Endothelial cell of umbilical vein (primary cell): Measurements from ENCODE around the gene TSPYL1. TPM values are rescaled to one million over a fixed set of nuclear protein-coding genes. Genes with fewer than 3 reads are reported as not detected.

Experiments used
- BruUV-seq: library from RNA; stranded (reverse); fragments of 400-500 nt; replicated peaks from 2 replicates; lab custom pipeline; 2021; lab: Mats Ljungman, UMichigan
- CTCF ChIA-PET: fragments of 300-600, 350-600 bp; sonication (Branson Sonifier 250); formaldehyde crosslinking; loops from one replicate; lab custom pipeline; 2021; ENCODE audit warnings: antibody characterized with exemption, inconsistent platforms; lab: Charles Lee
- POLR2A ChIA-PET: fragments of 300-600, 350-600 bp; sonication (Branson Sonifier 250); formaldehyde crosslinking; loops from one replicate; lab custom pipeline; 2021; ENCODE audit warnings: antibody characterized with exemption, inconsistent platforms; lab: Charles Lee
- DNase-seq: peaks from one replicate; pipeline ENCODE4 v3.0.0-alpha.2; 2011; ENCODE audit warnings: low read depth, low spot score
- FAIRE-seq: peaks from 2 replicates; lab custom pipeline; 2011; peaks lifted over from hg19 to GRCh38; lab: Jason Lieb, UNC
- H2AFZ ChIP-seq: 2 replicates; pipeline ENCODE4 v1.6.0; 2012; ENCODE audit warnings: low read depth, low read length, control low read depth, inconsistent platforms
- H3K27ac ChIP-seq: 2 replicates; pipeline ENCODE4 v1.5.1; 2011; ENCODE audit warnings: low read depth, mild to moderate bottlenecking, control low read depth, low read length, moderate library complexity; ENCODE audit not compliant: insufficient read depth
- H3K27me3 ChIP-seq, 2 experiments: 2 replicates each; pipeline versions ENCODE4 v1.6.0 to v1.6.1; 2011; ENCODE audit warnings: low read length in 2 of 2, mixed read lengths in 1 of 2; ENCODE audit not compliant: control insufficient read depth in 2 of 2, insufficient read depth in 2 of 2
- H3K36me3 ChIP-seq, 2 experiments: 2 replicates in 1 of 2; 3 replicates in 1 of 2; pipeline ENCODE4 v1.5.1; 2011; ENCODE audit warnings: low read length in 2 of 2, mild to moderate bottlenecking in 1 of 2, moderate library complexity in 1 of 2; ENCODE audit not compliant: control insufficient read depth in 2 of 2, insufficient read depth in 2 of 2; ENCODE audit errors: extremely low read depth in 1 of 2
- H3K4me1 ChIP-seq: 3 replicates; pipeline ENCODE4 v1.5.1; 2011; ENCODE audit warnings: mild to moderate bottlenecking, low read length; ENCODE audit not compliant: control insufficient read depth, insufficient read depth; ENCODE audit errors: extremely low read depth
- H3K4me2 ChIP-seq: 2 replicates; pipeline ENCODE4 v1.6.1; 2011; ENCODE audit warnings: low read length, control low read depth, mixed read lengths; ENCODE audit not compliant: insufficient read depth
- H3K4me3 ChIP-seq, 3 experiments: fragments of 200-600 bp in 1 of 3; sonication (generic), shearing (Covaris generic) in 1 of 3; replicated peaks in 1 of 3; 2 replicates each; pipeline ENCODE4 v1.5.1; 2011 to 2016; ENCODE audit warnings: control low read depth in 3 of 3, low read length in 3 of 3, mild to moderate bottlenecking in 2 of 3, inconsistent platforms in 1 of 3, low read depth in 1 of 3, moderate library complexity in 1 of 3; ENCODE audit not compliant: insufficient read depth in 1 of 3
- H3K79me2 ChIP-seq: 2 replicates; pipeline ENCODE4 v1.6.0; 2012; ENCODE audit warnings: low read length, inconsistent platforms; ENCODE audit not compliant: control insufficient read depth, insufficient read depth
- H3K9ac ChIP-seq: replicated peaks from 2 replicates; pipeline ENCODE3; 2011; ENCODE audit warnings: low read length, control low read depth; ENCODE audit not compliant: insufficient read depth; ENCODE audit errors: extremely low read depth
- H3K9me1 ChIP-seq: replicated peaks from 3 replicates; pipeline ENCODE4 v1.6.0; 2011; ENCODE audit warnings: mild to moderate bottlenecking, low read length; ENCODE audit not compliant: control insufficient read depth, insufficient read depth; ENCODE audit errors: extremely low read depth
- H3K9me3 ChIP-seq: replicated peaks from 2 replicates; pipeline ENCODE4 v1.5.1; 2012; ENCODE audit warnings: low read length, inconsistent platforms; ENCODE audit not compliant: control insufficient read depth, insufficient read depth
- H4K20me1 ChIP-seq: replicated peaks from 2 replicates; pipeline ENCODE3; 2011; ENCODE audit warnings: mild to moderate bottlenecking, low read length; ENCODE audit not compliant: control insufficient read depth, insufficient read depth; ENCODE audit errors: extremely low read depth
- FOS ChIP-seq: IDR thresholded peaks from 2 replicates; pipeline ENCODE4 v1.6.1; 2011; ENCODE audit warnings: mild to moderate bottlenecking, low read length, moderate library complexity, borderline replicate concordance; ENCODE audit not compliant: insufficient read depth
- JUN ChIP-seq: IDR thresholded peaks from 2 replicates; pipeline ENCODE4 v1.6.1; 2011; ENCODE audit warnings: borderline replicate concordance, low read depth; ENCODE audit not compliant: insufficient read length, insufficient read depth
- POLR2A ChIP-seq: IDR thresholded peaks from 2 replicates; pipeline ENCODE4 v1.6.1; 2012; ENCODE audit warnings: low read depth, mild to moderate bottlenecking, control low read depth, low read length
- POLR2AphosphoS5 ChIP-seq: IDR thresholded peaks from 2 replicates; pipeline ENCODE4 v1.6.1; 2012; ENCODE audit warnings: low read depth, mild to moderate bottlenecking, control low read depth, low read length, moderate library complexity; ENCODE audit not compliant: insufficient read depth
- dilution Hi-C: fragments of 300-500 bp; cut with MboI; formaldehyde crosslinking; loops from one replicate; pipeline ENCODE4 v1.15.0; 2019; ENCODE audit warnings: low sequenced_read_pairs; ENCODE audit not compliant: extremely low pct_ligation_motif_present
- intact Hi-C: fragments of 100-400 bp; cut with micrococcal nuclease; formaldehyde crosslinking; loops from one replicate; pipeline ENCODE4 v1.10.0; 2022
- polyA plus RNA-seq, 4 experiments: library from polyadenylated mRNA; depleted of rRNA in 3 of 4; stranded (reverse) in 3 of 4; unstranded in 1 of 4; fragments of >200 nt; gene quantifications; 2 replicates each; pipeline versions ENCODE4 v1.2.1 to v1.2.3, GENCODE V29; 2011 to 2012; ENCODE audit warnings: missing spikeins in 1 of 4
- total RNA-seq: library from RNA; stranded (reverse); gene quantifications from 2 replicates; pipeline ENCODE4 v1.2.3, GENCODE V29; 2021
- TF ChIP-seq, protein P1 (sequence below): IDR thresholded peaks from 2 replicates; pipeline ENCODE4 v1.6.1; 2011; ENCODE audit not compliant: insufficient read depth, insufficient read length
- TF ChIP-seq, protein P2 (sequence below), 2 donors: IDR thresholded peaks; 1 replicate in 1 of 2; 2 replicates in 1 of 2; pipeline ENCODE4 v1.5.1; 2011; ENCODE audit warnings: low read length in 2 of 2, mild to moderate bottlenecking in 2 of 2, moderate library complexity in 2 of 2, control low read depth in 1 of 2, inconsistent platforms in 1 of 2, low read depth in 1 of 2; ENCODE audit not compliant: insufficient read depth in 1 of 2; ENCODE audit errors: extremely low read depth in 1 of 2

Gene TSPYL1
- total and polyA plus RNA-seq, 2 donors (not counting 3 experiments of a cell fraction or from before 2014, with no cell fraction given) = 32.1 to 54.5 TPM

DNA sequence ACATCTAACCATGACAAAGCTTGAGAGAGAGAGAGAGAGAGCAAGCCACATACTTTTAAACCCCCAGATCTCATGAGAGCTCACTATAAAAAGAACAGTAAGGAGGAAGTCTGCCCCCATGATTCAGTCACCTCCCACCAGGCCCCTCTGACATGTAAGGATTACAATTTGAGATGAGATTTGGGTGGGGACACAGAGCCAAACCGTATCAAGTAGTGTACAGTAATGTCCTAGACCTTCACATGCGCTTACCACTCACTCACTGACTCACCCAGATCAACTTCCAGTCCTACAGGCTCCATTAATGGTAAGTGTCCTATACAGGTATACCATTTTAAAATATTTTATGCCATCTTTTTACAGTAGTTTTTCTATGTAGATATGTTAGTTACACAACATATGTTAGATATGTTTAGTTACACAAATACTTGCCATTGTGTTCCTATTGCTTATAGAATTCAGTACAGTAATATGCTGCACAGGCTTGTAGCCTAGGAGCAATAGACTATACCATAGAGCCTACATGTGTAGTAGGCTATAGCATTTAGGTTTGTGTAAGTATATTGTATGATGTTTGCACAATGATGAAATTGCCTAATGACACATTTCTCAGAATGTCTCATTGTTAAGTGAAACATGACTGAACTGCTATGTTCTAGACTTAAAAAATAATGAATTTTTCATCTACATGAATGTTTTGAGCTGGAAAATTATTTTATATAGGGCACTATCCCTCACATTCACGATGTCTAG lies 11.7 kb downstream of the TSPYL1 start:
- no peaks in the 10 kb centered on the region for H3K36me3 ChIP-seq
- H3K4me1 ChIP-seq = no peaks in the 10 kb centered on the region
- no peak overlapping the region for H3K4me3 ChIP-seq
- CTCF ChIA-PET = interaction anchor here (0.7 to 7.7 kb wide), 61 partner anchors 9 to 701 kb away, joined by 3 to 170 read pairs (median 5); partner anchors contain the start of genes CALHM4, CALHM5, DSE and FAM162B
- POLR2A ChIA-PET = interaction anchor here (1.1 kb wide), 2 partner anchors 12 to 14 kb away, joined by 3 to 8 read pairs; partner anchors contain the start of genes TSPYL1 and TSPYL4
- dilution Hi-C loops = no loop called here
- no peak overlapping the region for H3K4me2 ChIP-seq
- no peak for FAIRE-seq
- intact Hi-C loops = loop anchor here (1.0 to 5.0 kb wide), 5 partner anchors 50 to 699 kb away; no protein-coding TSS in a partner anchor
- no peak for TF ChIP-seq POLR2A
- TF ChIP-seq FOS = no peak
- no peak for TF ChIP-seq POLR2AphosphoS5
- no peak for TF ChIP-seq JUN
- TF ChIP-seq, protein P1, sequence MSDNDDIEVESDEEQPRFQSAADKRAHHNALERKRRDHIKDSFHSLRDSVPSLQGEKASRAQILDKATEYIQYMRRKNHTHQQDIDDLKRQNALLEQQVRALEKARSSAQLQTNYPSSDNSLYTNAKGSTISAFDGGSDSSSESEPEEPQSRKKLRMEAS = no peak
- TF ChIP-seq, protein P2, sequence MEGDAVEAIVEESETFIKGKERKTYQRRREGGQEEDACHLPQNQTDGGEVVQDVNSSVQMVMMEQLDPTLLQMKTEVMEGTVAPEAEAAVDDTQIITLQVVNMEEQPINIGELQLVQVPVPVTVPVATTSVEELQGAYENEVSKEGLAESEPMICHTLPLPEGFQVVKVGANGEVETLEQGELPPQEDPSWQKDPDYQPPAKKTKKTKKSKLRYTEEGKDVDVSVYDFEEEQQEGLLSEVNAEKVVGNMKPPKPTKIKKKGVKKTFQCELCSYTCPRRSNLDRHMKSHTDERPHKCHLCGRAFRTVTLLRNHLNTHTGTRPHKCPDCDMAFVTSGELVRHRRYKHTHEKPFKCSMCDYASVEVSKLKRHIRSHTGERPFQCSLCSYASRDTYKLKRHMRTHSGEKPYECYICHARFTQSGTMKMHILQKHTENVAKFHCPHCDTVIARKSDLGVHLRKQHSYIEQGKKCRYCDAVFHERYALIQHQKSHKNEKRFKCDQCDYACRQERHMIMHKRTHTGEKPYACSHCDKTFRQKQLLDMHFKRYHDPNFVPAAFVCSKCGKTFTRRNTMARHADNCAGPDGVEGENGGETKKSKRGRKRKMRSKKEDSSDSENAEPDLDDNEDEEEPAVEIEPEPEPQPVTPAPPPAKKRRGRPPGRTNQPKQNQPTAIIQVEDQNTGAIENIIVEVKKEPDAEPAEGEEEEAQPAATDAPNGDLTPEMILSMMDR (IDR thresholded peaks at IDR 0.05; ENCODE audit: extremely low read depth in 1 of 2, insufficient read depth in 1 of 2, low read depth in 1 of 2, low read length in 2 of 2) = no peak
- H3K9me1 ChIP-seq = no peaks in the 10 kb centered on the region
- H3K27ac ChIP-seq = no peak overlapping the region
- no TSS peak for BruUV-seq
- no peaks in the 10 kb centered on the region for H3K79me2 ChIP-seq
- no peaks in the 10 kb centered on the region for H4K20me1 ChIP-seq
- no peak for DNase-seq
- H3K9ac ChIP-seq = no peak overlapping the region
- no peak overlapping the region for H2AFZ ChIP-seq
- H3K27me3 ChIP-seq = no peaks in the 10 kb centered on the region
- H3K9me3 ChIP-seq = no peaks in the 10 kb centered on the region
